Gastroesophageal sphincter (tissue), 3 donors: ENCODE data around the gene SLC39A11.

Source experiments
- CTCF ChIP-seq, 4 experiments: fragments of 200-600 bp in 2 of 4; fragments of 450-650 bp in 2 of 4; sonication (generic) in 1 of 4; IDR thresholded peaks; one replicate each; pipeline ENCODE4 v1.5.1; 2017 to 2019; ENCODE audit warnings: antibody characterized with exemption in 4 of 4, mild to moderate bottlenecking in 2 of 4, moderate library complexity in 2 of 4
- EP300 ChIP-seq: sonication (generic); formaldehyde crosslinking; IDR thresholded peaks from one replicate; pipeline ENCODE4 v1.6.1; 2017; ENCODE audit warnings: antibody characterized with exemption, mild to moderate bottlenecking
- POLR2A ChIP-seq, 2 donors: fragments of 450-650 bp; IDR thresholded peaks; one replicate each; pipeline ENCODE4 v1.6.1; 2017; ENCODE audit warnings: antibody characterized with exemption in 2 of 2, mild to moderate bottlenecking in 2 of 2, moderate library complexity in 1 of 2
- POLR2AphosphoS5 ChIP-seq: sonication (generic); formaldehyde crosslinking; IDR thresholded peaks from one replicate; pipeline ENCODE4 v1.6.1; 2017; ENCODE audit warnings: antibody characterized with exemption

GRCh38 chr17:72643575-72644216 lies 448.8 kb downstream of the SLC39A11 start:
- TF ChIP-seq EP300 (no peak), CTCF (IDR thresholded peaks at IDR 0.05) (no peak), POLR2A (IDR thresholded peaks at IDR 0.05) (no peak), POLR2AphosphoS5 (no peak)
